22Rv1 (cell line): Measurements from ENCODE around the gene CSF3.

Source experiments
- H3K27ac ChIP-seq: fragments of 450-650 bp; 2 replicates; pipeline ENCODE4 v1.5.1; 2017
- ZFX ChIP-seq: fragments of 450-650 bp; IDR thresholded peaks from 2 replicates; pipeline ENCODE4 v1.6.1; 2017; ENCODE audit warnings: antibody characterized with exemption, borderline replicate concordance
- TF ChIP-seq, protein P1 (sequence below): fragments of 450-650 bp; IDR thresholded peaks from 2 replicates; pipeline ENCODE4 v1.5.1; 2017; ENCODE audit warnings: mild to moderate bottlenecking

CSF3 gene

DNA sequence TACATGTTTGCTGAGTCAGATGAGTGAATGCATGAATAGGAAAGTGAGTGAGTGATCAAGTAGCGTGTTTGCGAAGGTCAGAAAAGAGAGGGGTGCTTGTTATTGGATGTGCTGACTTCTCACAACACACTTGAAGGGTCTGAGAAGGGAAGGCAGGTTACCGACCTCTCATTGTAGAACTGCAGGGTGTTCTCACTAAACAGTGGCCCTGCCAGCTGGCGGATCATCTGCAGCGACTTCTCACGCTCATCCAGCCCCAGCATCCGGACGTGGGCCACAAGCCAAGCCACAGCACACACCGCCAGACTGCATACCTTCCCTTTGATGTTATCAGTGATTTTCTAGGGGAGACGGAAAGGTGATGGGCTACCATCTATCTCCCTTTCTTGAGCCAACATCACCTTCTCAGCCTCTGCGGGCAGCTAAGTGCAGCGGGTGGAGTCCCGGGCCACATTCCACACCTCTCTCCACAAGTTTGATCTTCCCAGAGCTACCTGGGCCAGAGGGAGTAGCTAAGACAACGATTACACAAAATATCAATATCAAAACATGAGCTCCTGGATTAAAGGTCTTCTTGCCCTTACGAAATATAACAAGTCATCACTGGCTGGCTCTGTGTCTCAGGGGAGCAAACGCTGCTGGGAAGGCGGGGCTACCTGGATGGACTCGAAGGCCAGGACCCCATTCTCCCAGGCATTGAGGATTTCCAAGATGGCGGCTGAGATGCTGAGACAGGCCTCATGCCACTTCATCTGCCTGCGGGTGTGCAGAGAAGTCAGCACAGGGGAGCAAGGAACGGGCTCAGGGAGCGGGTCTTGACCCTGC is 11.0 kb downstream of the CSF3 start:
- no peak overlapping the region for H3K27ac ChIP-seq
- no peak for TF ChIP-seq ZFX
- TF ChIP-seq, protein P1, sequence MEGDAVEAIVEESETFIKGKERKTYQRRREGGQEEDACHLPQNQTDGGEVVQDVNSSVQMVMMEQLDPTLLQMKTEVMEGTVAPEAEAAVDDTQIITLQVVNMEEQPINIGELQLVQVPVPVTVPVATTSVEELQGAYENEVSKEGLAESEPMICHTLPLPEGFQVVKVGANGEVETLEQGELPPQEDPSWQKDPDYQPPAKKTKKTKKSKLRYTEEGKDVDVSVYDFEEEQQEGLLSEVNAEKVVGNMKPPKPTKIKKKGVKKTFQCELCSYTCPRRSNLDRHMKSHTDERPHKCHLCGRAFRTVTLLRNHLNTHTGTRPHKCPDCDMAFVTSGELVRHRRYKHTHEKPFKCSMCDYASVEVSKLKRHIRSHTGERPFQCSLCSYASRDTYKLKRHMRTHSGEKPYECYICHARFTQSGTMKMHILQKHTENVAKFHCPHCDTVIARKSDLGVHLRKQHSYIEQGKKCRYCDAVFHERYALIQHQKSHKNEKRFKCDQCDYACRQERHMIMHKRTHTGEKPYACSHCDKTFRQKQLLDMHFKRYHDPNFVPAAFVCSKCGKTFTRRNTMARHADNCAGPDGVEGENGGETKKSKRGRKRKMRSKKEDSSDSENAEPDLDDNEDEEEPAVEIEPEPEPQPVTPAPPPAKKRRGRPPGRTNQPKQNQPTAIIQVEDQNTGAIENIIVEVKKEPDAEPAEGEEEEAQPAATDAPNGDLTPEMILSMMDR = no peak

DNA sequence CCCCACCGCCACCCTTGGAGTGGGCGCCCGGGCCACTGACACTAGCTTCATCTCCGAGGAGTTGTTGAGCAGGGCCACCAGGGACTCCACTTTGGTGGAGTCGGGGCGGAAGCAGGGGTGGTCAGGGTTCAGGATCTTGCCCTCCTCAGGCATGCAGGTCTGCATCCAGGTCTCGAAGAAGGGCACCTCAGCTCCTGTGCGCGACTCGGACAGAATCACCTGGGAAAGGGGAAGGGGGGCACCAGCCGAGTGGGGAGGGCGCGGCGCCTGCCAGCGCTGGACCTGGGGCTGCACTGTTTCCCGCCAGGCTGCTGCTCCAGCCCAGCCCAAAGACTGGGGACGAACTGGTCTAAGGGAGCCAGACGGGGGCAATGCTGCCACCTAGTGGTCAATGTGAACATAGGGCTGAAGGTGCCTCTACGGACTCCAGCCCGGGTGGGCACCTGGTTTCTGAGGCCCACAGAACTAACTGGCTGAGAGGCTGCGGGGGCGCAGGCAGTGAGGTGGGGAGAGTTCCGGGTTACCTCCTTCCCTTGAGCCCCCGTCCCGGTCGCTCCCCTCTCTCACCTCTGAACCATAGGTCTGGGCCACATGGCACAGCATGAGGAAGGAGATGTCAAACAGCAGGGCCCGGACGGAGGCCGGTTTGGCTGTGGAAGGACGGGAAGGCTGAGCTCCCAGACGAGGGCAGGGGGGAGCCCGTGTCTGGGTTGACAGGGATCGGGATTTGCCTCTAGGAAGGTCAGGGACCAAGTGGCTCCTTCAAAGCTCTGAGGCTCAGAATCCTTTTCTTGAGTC is 11.8 kb downstream of the CSF3 start:
- TF ChIP-seq, protein P1 = peak; percentile 95
- TF ChIP-seq ZFX = no peak
- H3K27ac ChIP-seq = no peak overlapping the region

DNA sequence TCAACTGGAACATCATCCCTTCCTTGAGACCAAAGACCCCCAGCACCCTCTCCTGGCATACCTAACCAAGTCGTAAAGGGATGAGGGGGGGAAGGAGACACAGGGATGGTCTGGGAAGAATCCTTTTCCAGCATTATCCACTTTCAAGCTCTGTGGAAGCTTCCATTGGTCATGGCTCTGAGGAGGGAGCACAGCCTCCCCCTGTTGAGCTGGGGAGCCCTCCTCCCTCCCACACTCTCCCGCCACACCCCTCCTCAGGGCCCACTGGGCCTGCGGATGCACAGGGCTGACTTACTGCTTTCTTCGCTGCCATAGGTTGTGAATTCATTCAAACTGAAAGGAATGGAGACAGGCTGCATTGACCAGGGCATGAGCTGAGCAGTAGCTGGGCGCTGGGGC is 12.4 kb downstream of the CSF3 start:
- H3K27ac ChIP-seq = no peak overlapping the region
- TF ChIP-seq, protein P1 = no peak
- TF ChIP-seq ZFX = no peak

DNA sequence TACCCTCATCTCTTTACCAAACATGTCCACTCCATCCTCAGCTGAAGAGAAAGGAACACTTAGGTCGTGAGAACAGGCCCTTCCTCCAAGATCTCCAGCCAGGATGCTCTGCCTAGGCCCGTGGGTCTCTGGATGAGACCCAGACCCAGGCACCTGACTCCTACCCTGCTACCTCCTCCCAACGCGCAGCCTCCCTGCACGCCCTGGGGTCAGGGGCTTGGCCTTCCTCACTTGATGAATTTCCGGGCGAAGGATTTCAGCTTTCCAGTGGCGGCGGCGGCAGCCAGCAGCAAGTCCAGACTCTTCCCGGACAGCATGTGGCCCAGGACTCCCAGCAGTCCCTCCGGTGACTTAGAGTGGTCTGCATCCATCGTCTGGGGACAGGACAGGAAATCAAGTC is 13.4 kb downstream of the CSF3 start:
- TF ChIP-seq, protein P1 = no peak
- no peak for TF ChIP-seq ZFX
- H3K27ac ChIP-seq = no peak overlapping the region

DNA sequence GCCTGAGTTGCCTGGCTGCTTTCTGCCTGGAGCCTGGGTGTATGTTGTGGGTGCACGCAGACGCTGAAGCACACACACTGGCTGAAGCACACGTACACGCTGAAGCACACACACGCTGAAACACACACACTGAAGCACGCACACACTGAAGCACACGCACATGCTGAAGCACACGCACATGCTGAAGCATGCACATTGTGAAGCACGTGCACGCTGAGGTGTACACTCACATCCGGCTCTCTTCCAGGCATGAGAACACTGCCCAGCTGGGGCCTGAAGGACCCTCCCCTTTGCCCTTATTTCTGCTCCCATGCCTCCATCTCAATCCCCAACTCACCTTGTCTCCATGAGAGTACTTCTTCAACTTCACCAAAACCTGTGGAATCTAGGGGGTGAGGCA is 16.5 kb downstream of the CSF3 start:
- no peak overlapping the region for H3K27ac ChIP-seq
- no peak for TF ChIP-seq ZFX
- TF ChIP-seq, protein P1 = no peak

DNA sequence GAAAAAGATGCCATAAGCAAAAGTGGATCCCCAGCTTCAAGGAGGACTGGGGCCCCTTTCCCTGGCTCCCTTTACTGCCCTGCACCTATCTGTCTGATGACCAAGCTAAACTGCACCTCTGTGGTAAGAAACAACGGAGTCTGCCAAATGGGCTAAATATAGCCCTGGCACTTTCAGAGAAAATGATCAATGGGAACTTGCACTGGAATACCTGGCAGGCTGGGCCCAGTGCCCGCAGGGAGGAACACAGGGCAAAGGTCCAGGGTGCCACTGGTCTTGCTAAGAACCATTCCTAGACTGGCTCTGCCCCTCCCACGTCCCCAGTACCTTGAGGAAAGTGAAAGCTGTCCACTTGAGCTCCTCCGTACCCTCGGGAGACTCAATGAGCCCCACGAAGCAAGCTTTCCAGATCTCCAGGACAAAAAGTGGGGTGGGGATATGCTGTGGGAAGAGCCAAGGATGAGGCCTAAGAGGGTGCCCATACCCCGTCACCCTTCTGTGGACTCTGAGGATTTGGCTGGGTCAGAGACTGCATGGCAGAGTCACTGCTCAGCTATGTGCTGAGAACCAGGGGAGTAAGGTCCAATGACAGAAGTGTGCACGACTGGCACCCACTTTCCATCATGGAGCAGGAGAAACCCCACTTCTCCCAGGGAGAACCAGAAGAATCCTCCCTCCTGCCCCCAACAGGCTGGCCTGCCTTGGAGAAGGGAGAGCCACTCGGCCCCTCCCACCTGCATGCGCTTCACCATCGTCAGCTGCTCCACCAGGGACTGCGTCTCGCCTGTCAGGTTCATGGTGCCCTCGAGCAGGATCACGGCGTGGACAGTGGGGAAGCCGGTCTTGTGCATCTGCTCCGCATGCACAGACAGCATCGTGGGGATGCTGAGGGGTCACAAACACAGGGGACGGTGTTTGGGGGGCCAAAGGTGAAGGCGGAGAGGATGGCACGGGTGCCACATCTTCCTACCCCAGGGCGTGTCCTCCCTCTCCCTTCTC is 17.4 kb downstream of the CSF3 start:
- no peak overlapping the region for H3K27ac ChIP-seq
- no peak for TF ChIP-seq ZFX
- TF ChIP-seq, protein P1 = no peak
